Psoas muscle (tissue), 8 donors: Measurements from ENCODE around the gene PHLDB2. TPM values are rescaled to one million over a fixed set of nuclear protein-coding genes. Genes with fewer than 3 reads are reported as not detected.

ENCODE experiments used
- ATAC-seq, 4 donors: fragments of 200-7000 bp; cut with Tn5 transposase; one replicate each; pipeline ENCODE4 v1.9.1; 2020; ENCODE audit warnings: moderate library complexity in 3 of 4, mild to moderate bottlenecking in 2 of 4
- DNase-seq, 2 donors: peaks; one replicate each; pipeline ENCODE4 v3.0.0-alpha.2; 2020
- H3K27ac ChIP-seq: fragments of 200-600 bp; one replicate; pipeline ENCODE4 v1.8.0; 2022
- H3K27me3 ChIP-seq, 3 donors: fragments of 200-600 bp in 1 of 3; one replicate each; pipeline versions ENCODE4 v1.6.1 to v1.8.0; 2013 to 2022; ENCODE audit warnings: low read length in 2 of 3, mild to moderate bottlenecking in 2 of 3, moderate library complexity in 1 of 3; ENCODE audit not compliant: insufficient read depth in 3 of 3
- H3K36me3 ChIP-seq, 2 donors: fragments of 200-600 bp in 1 of 2; one replicate each; pipeline versions ENCODE4 v1.6.1 to v1.8.0; 2013 to 2022; ENCODE audit warnings: low read depth in 1 of 2, mild to moderate bottlenecking in 1 of 2, moderate library complexity in 1 of 2; ENCODE audit not compliant: insufficient read depth in 1 of 2
- H3K4me1 ChIP-seq: fragments of 200-600 bp; one replicate; pipeline ENCODE4 v1.8.0; 2022
- H3K4me3 ChIP-seq: fragments of 200-600 bp; one replicate; pipeline ENCODE4 v1.8.0; 2022; ENCODE audit warnings: mild to moderate bottlenecking
- H3K9me3 ChIP-seq: fragments of 200-600 bp; one replicate; pipeline ENCODE4 v1.8.0; 2022
- CTCF ChIP-seq: fragments of 200-600 bp; IDR thresholded peaks from one replicate; pipeline ENCODE4 v1.8.0; 2022; ENCODE audit warnings: antibody characterized with exemption
- WGBS, 3 donors: extraction: QIAGEN DNeasy Blood & Tissue Kit; methylation state at CpG; one replicate each; pipeline versions ENCODE4 v1.1.6 to v1.1.7; 2013; 5-methylcytosine and 5-hydroxymethylcytosine counted together
- intact Hi-C, 2 donors: fragments of 100-400 bp; cut with DNase I; formaldehyde crosslinking; loops; one replicate each; pipeline versions ENCODE4 v1.11.0 to v1.14.2; 2022
- polyA plus RNA-seq, 3 donors: library from polyadenylated mRNA; stranded (reverse); fragments of 200-250 nt; gene quantifications; one replicate each; pipeline ENCODE4 v1.2.3, GENCODE V29; 2013
- total RNA-seq, 4 donors: library from RNA; stranded (reverse); fragmentation: NEBNext Ultra II Directional in 2 of 4; extraction: Animal tissue kit (Norgen Biotek cat#: 25700) in 2 of 4; gene quantifications; one replicate each; pipeline versions ENCODE4 v1.2.1 to v1.2.4, GENCODE V29; 2021 to 2023
- donor health status: healthy with polysubstance abuse.
- donor health status: DM: no; HTN: no; CAD: no; lungs with moderate emphysema.
- donor health status: Bipolar disorder and iron deficiency.
- donor health status: healthy.
- donor health status: DM: yes; HTN: yes; CAD: no.
- donor health status: DM: no; HTN: no; CAD: no.
- donor health status: DM: no; HTN: no; CAD: no.
- donor health status: DM: yes; HTN: yes; CAD: no.

PHLDB2 gene
- total and polyA plus RNA-seq, 7 donors, result 2.9 to 8.5 (median 5.6) TPM

- H3K27me3 ChIP-seq, result no peaks in the 10 kb centered on the region
- H3K4me1 ChIP-seq, result no peaks in the 10 kb centered on the region
- no peak overlapping the region for H3K4me3 ChIP-seq
- no peak overlapping the region for H3K27ac ChIP-seq
- DNase-seq (no peak), ATAC-seq (no peak)
- intact Hi-C loops, result no loop called here
- no peaks in the 10 kb centered on the region for H3K9me3 ChIP-seq
- TF ChIP-seq CTCF, result no peak
- peaks cover 0 to 12% of the 10 kb centered on the region in 2 donors for H3K36me3 ChIP-seq
These were observed 77.3 kb downstream of the PHLDB2 start for GRCh38 chr3:111936191-111936841.

GRCh38 chr3:111936967-111937366 is 77.9 kb downstream of the PHLDB2 start:
- DNase-seq (no peak), ATAC-seq (no peak)
- intact Hi-C loops, result no loop called here
- Histone ChIP-seq H3K27ac (no peak overlapping the region), H3K9me3 (no peaks in the 10 kb centered on the region), H3K4me1 (no peaks in the 10 kb centered on the region), H3K4me3 (no peak overlapping the region), H3K36me3 (peaks cover 0 to 12% of the 10 kb centered on the region in 2 donors), H3K27me3 (no peaks in the 10 kb centered on the region)
- TF ChIP-seq CTCF, result no peak
- WGBS, 3 donors, result 60 to 85% (median 81%) methylated on average over 1 of the region's 1 CpG

- Histone ChIP-seq H3K9me3 (no peaks in the 10 kb centered on the region), H3K4me1 (no peaks in the 10 kb centered on the region), H3K27ac (no peak overlapping the region), H3K4me3 (no peak overlapping the region), H3K36me3 (peaks cover 0 to 12% of the 10 kb centered on the region in 2 donors), H3K27me3 (no peaks in the 10 kb centered on the region)
- no peak for DNase-seq
- no peak for ATAC-seq
- no peak for TF ChIP-seq CTCF
- intact Hi-C loops, result no loop called here
These were observed 78.8 kb downstream of the PHLDB2 start for GRCh38 chr3:111937871-111938270.

GRCh38 chr3:111939873-111940272 is 80.8 kb downstream of the PHLDB2 start:
- Histone ChIP-seq H3K9me3 (no peaks in the 10 kb centered on the region), H3K4me1 (no peaks in the 10 kb centered on the region), H3K4me3 (no peak overlapping the region), H3K36me3 (peaks cover 0 to 12% of the 10 kb centered on the region in 2 donors), H3K27ac (no peak overlapping the region), H3K27me3 (no peaks in the 10 kb centered on the region)
- intact Hi-C loops, result loop anchor here in 1 of 2 donors (5.0 kb wide), 1 partner anchor 43 kb away; no protein-coding TSS in a partner anchor
- WGBS, 3 donors, result 93 to 96% (median 96%) methylated on average over 2 of the region's 2 CpGs
- ATAC-seq (no peak), DNase-seq (no peak)
- TF ChIP-seq CTCF, result no peak

- no peaks in the 10 kb centered on the region for H3K4me1 ChIP-seq
- intact Hi-C loops, result loop anchor here in 1 of 2 donors (5.0 kb wide), 1 partner anchor 46 kb away; no protein-coding TSS in a partner anchor
- DNase-seq, result no peak
- WGBS, 3 donors, result 92 to 99% (median 98%) methylated on average over 2 of the region's 2 CpGs
- no peak for ATAC-seq
- H3K27me3 ChIP-seq, result peaks cover 0 to 4% (median 0%) of the 10 kb centered on the region in 3 donors
- no peak overlapping the region for H3K4me3 ChIP-seq
- peaks cover 0 to 12% of the 10 kb centered on the region in 2 donors for H3K36me3 ChIP-seq
- TF ChIP-seq CTCF, result no peak
- no peak overlapping the region for H3K27ac ChIP-seq
- no peaks in the 10 kb centered on the region for H3K9me3 ChIP-seq
These were observed 84.5 kb downstream of the PHLDB2 start for GRCh38 chr3:111943533-111943932.
